ENCODE measurements around the gene KRTCAP2. TPM values are rescaled to one million over a fixed set of nuclear protein-coding genes. Genes with fewer than 3 reads are reported as not detected.

KRTCAP2 gene
- total and polyA plus RNA-seq, 4 donors = 49.8 to 224 (median 99.8) TPM

DNA sequence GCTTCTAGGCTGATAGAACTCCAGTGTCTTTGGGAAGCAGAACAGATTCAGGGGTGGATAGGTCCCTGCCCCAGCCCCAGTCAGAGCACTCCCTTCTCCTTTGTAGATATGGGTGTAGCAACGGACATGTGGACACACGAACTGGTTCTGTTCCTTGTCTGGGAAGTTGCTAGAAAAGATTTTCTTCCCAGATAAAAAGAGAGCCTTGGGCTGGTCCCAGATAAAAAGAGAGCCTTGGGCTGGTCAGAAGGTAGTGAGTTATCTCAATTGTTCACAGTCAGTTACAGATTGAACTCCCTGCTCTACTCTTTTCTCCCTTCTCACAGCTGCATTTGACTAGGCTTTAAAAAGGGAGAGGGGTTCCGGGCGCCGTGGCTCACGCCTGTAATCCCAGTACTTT lies 52.9 kb downstream of the KRTCAP2 start:
- no peaks in the 10 kb centered on the region for H3K36me3 ChIP-seq (ENCODE audit: control insufficient read depth in 4 of 4, insufficient read depth in 3 of 4, low read depth in 1 of 4, low read length in 3 of 4)
- no peaks in the 10 kb centered on the region for H3K27me3 ChIP-seq (ENCODE audit: control insufficient read depth in 4 of 4, insufficient read depth in 4 of 4, low read length in 3 of 4)
- peaks cover 2 to 16% (median 6%) of the 10 kb centered on the region in 4 donors for H3K4me1 ChIP-seq (ENCODE audit: control insufficient read depth in 4 of 4, insufficient read depth in 4 of 4, low read length in 3 of 4)
- TF ChIP-seq GABPA (IDR thresholded peaks at IDR 0.05 in 1 of 2, conservative IDR thresholded peaks at IDR 0.05 in 1 of 2) (no peak), FOXA1 (IDR thresholded peaks at IDR 0.05) (no peak), HNF4G (IDR thresholded peaks at IDR 0.05) (no peak), TAF1 (conservative IDR thresholded peaks at IDR 0.05) (no peak), RAD21 (IDR thresholded peaks at IDR 0.05) (no peak), FOXA2 (IDR thresholded peaks at IDR 0.05) (no peak), ZBTB33 (IDR thresholded peaks at IDR 0.05) (no peak), HNF4A (conservative IDR thresholded peaks at IDR 0.05) (no peak), EGR1 (IDR thresholded peaks at IDR 0.05; ENCODE audit: low read depth in 2 of 2) (no peak)
- H3K27ac ChIP-seq (ENCODE audit: low read depth in 1 of 2, low read length in 2 of 2) = no peak overlapping the region
- WGBS = 87% methylated on average over 6 of the region's 6 CpGs
- no peaks in the 10 kb centered on the region for H3K9me3 ChIP-seq (ENCODE audit: control insufficient read depth in 4 of 4, low read length in 3 of 4)
- no peak overlapping the region for H3K4me3 ChIP-seq (ENCODE audit: low read depth in 1 of 3, low read length in 3 of 3)
- no peak for DNase-seq (ENCODE audit: low spot score)
- no peak overlapping the region for H3K9ac ChIP-seq (ENCODE audit: low read depth in 1 of 2, low read length in 2 of 2)

Small RNAs within 50 kb of the gene (small RNA-seq; reads per million reads assigned to genes)
- not detected for gene HMGN2P18
- gene RF00019 = not detected

Other genes starting within 250 kb of the KRTCAP2 start
- 10 to 100 TPM in 1 of 2 donors, 1 to 10 TPM in 1; 9.7 to 14.6 TPM for gene PMVK, start 236.6 kb downstream of the KRTCAP2 start, total RNA-seq
- gene PMVK, start 236.6 kb downstream of the KRTCAP2 start, polyA plus RNA-seq = 10 to 100 TPM; 22.6 to 37.3 TPM
- gene PBXIP1, start 217.2 kb downstream of the KRTCAP2 start, total RNA-seq = 10 to 100 TPM; 24.6 to 42.8 TPM
- 10 to 100 TPM in 1 of 2 donors, 1 to 10 TPM in 1; 3.8 to 16.4 TPM for gene PBXIP1, start 217.2 kb downstream of the KRTCAP2 start, polyA plus RNA-seq
- 1 to 10 TPM; 6.5 to 7.4 TPM for gene PYGO2, start 211.5 kb downstream of the KRTCAP2 start, total RNA-seq
- 1 to 10 TPM; 5.0 to 8.2 TPM for gene PYGO2, start 211.5 kb downstream of the KRTCAP2 start, polyA plus RNA-seq
- gene SHC1, start 202.6 kb downstream of the KRTCAP2 start, total RNA-seq = 10 to 100 TPM; 53.2 to 65.5 TPM
- gene SHC1, start 202.6 kb downstream of the KRTCAP2 start, polyA plus RNA-seq = 10 to 100 TPM; 27.2 to 62.8 TPM
- 10 to 100 TPM; 32.4 to 54.4 TPM for gene CKS1B, start 198.6 kb downstream of the KRTCAP2 start, total RNA-seq
- 10 to 100 TPM; 34.3 to 57.9 TPM for gene CKS1B, start 198.6 kb downstream of the KRTCAP2 start, polyA plus RNA-seq
- gene FLAD1, start 190.0 kb downstream of the KRTCAP2 start, total RNA-seq = 10 to 100 TPM; 10.4 to 20.2 TPM
- gene FLAD1, start 190.0 kb downstream of the KRTCAP2 start, polyA plus RNA-seq = 10 to 100 TPM; 24.7 to 31.6 TPM
- under 1 TPM in 1 of 2 donors, not detected in 1; 0.42 TPM for gene LENEP, start 179.7 kb downstream of the KRTCAP2 start, total RNA-seq
- gene LENEP, start 179.7 kb downstream of the KRTCAP2 start, polyA plus RNA-seq = not detected
- gene ZBTB7B, start 170.5 kb downstream of the KRTCAP2 start, total RNA-seq = 10 to 100 TPM; 10.3 to 50.2 TPM
- gene ZBTB7B, start 170.5 kb downstream of the KRTCAP2 start, polyA plus RNA-seq = 10 to 100 TPM in 1 of 2 donors, 1 to 10 TPM in 1; 7.0 to 31.9 TPM
- gene DCST2, start 139.5 kb downstream of the KRTCAP2 start, total RNA-seq = under 1 TPM in 1 of 2 donors, not detected in 1; 0.25 TPM
- gene DCST2, start 139.5 kb downstream of the KRTCAP2 start, polyA plus RNA-seq = under 1 TPM; 0.27 to 0.53 TPM
- gene DCST1, start 139.5 kb downstream of the KRTCAP2 start, total RNA-seq = not detected
- not detected for gene DCST1, start 139.5 kb downstream of the KRTCAP2 start, polyA plus RNA-seq
- 10 to 100 TPM; 10.8 to 26.8 TPM for gene ADAM15, start 122.0 kb downstream of the KRTCAP2 start, total RNA-seq
- gene ADAM15, start 122.0 kb downstream of the KRTCAP2 start, polyA plus RNA-seq = 10 to 100 TPM; 16.0 to 19.0 TPM
- gene EFNA4, start 109.6 kb downstream of the KRTCAP2 start, total RNA-seq = 1 to 10 TPM; 1.8 to 2.9 TPM
- 1 to 10 TPM; 3.6 to 4.7 TPM for gene EFNA4, start 109.6 kb downstream of the KRTCAP2 start, polyA plus RNA-seq
- gene EFNA3, start 94.5 kb downstream of the KRTCAP2 start, total RNA-seq = under 1 TPM; 0.47 to 0.75 TPM
- gene EFNA3, start 94.5 kb downstream of the KRTCAP2 start, polyA plus RNA-seq = 1 to 10 TPM; 1.4 to 3.7 TPM
- 100 to 1,000 TPM in 1 of 2 donors, 10 to 100 TPM in 1; 58.6 to 180 TPM for gene EFNA1, start 45.4 kb downstream of the KRTCAP2 start, total RNA-seq
- gene EFNA1, start 45.4 kb downstream of the KRTCAP2 start, polyA plus RNA-seq = 100 to 1,000 TPM; 177 to 236 TPM
- 10 to 100 TPM; 12.7 to 23.3 TPM for gene SLC50A1, start 37.5 kb downstream of the KRTCAP2 start, total RNA-seq
- gene SLC50A1, start 37.5 kb downstream of the KRTCAP2 start, polyA plus RNA-seq = 10 to 100 TPM; 17.3 to 19.1 TPM
- gene DPM3, start 32.8 kb downstream of the KRTCAP2 start, total RNA-seq = 10 to 100 TPM; 27.3 to 62.4 TPM
- gene DPM3, start 32.8 kb downstream of the KRTCAP2 start, polyA plus RNA-seq = 100 to 1,000 TPM in 1 of 2 donors, 10 to 100 TPM in 1; 75.8 to 134 TPM
- gene TRIM46, start 545 bp upstream of the KRTCAP2 start, total RNA-seq = under 1 TPM; 0.14 to 0.17 TPM
- under 1 TPM; 0.07 to 0.11 TPM for gene TRIM46, start 545 bp upstream of the KRTCAP2 start, polyA plus RNA-seq
- 1 to 10 TPM; 4.0 to 6.9 TPM for gene THBS3, start 34.6 kb upstream of the KRTCAP2 start, total RNA-seq
- gene THBS3, start 34.6 kb upstream of the KRTCAP2 start, polyA plus RNA-seq = 1 to 10 TPM; 3.1 to 4.3 TPM
- 10 to 100 TPM; 19.6 to 26.4 TPM for gene MTX1, start 35.4 kb upstream of the KRTCAP2 start, total RNA-seq
- 10 to 100 TPM; 30.5 to 38.4 TPM for gene MTX1, start 35.4 kb upstream of the KRTCAP2 start, polyA plus RNA-seq
- 1 to 10 TPM; 3.3 to 3.8 TPM for gene ENTREP3, start 82.2 kb upstream of the KRTCAP2 start, total RNA-seq
- 1 to 10 TPM; 2.8 to 7.9 TPM for gene ENTREP3, start 82.2 kb upstream of the KRTCAP2 start, polyA plus RNA-seq
- gene SCAMP3, start 89.1 kb upstream of the KRTCAP2 start, total RNA-seq = 10 to 100 TPM; 14.9 to 22.7 TPM
- 10 to 100 TPM; 40.7 to 47.0 TPM for gene SCAMP3, start 89.1 kb upstream of the KRTCAP2 start, polyA plus RNA-seq
- 10 to 100 TPM; 16.5 to 28.2 TPM for gene CLK2, start 100.2 kb upstream of the KRTCAP2 start, total RNA-seq
- 10 to 100 TPM in 1 of 2 donors, 1 to 10 TPM in 1; 8.3 to 13.2 TPM for gene CLK2, start 100.2 kb upstream of the KRTCAP2 start, polyA plus RNA-seq
- gene HCN3, start 104.2 kb upstream of the KRTCAP2 start, total RNA-seq = 1 to 10 TPM in 1 of 2 donors, under 1 TPM in 1; 0.84 to 1.5 TPM
- 1 to 10 TPM in 1 of 2 donors, under 1 TPM in 1; 0.33 to 1.0 TPM for gene HCN3, start 104.2 kb upstream of the KRTCAP2 start, polyA plus RNA-seq
- gene PKLR, start 128.1 kb upstream of the KRTCAP2 start, total RNA-seq = 10 to 100 TPM; 39.2 to 56.1 TPM
- 10 to 100 TPM; 10.4 to 41.9 TPM for gene PKLR, start 128.1 kb upstream of the KRTCAP2 start, polyA plus RNA-seq
- 100 to 1,000 TPM; 288 to 370 TPM for gene FDPS, start 135.6 kb upstream of the KRTCAP2 start, total RNA-seq
- 100 to 1,000 TPM; 176 to 211 TPM for gene FDPS, start 135.6 kb upstream of the KRTCAP2 start, polyA plus RNA-seq
- 1 to 10 TPM; 3.9 to 6.7 TPM for gene RUSC1, start 147.6 kb upstream of the KRTCAP2 start, total RNA-seq
- gene RUSC1, start 147.6 kb upstream of the KRTCAP2 start, polyA plus RNA-seq = 1 to 10 TPM; 4.9 to 6.6 TPM